ENCODE data around the gene LGR6.

- TF ChIP-seq POLR2AphosphoS5 (IDR thresholded peaks at IDR 0.05; ENCODE audit: low read depth, low read length) (no peak), TAF1 (IDR thresholded peaks at IDR 0.05; ENCODE audit: borderline replicate concordance, insufficient read depth, low read length) (no peak), REST (IDR thresholded peaks at IDR 0.05; ENCODE audit: insufficient read depth in 1 of 2, low read depth in 2 of 2, low read length in 2 of 2) (no peak)
Observed at GRCh38 chr1:202225131-202225530, 31.5 kb downstream of the LGR6 start.

All from PFSK-1 (cell line).